Measurements from ENCODE around the gene PALD1.

Gene PALD1

DNA sequence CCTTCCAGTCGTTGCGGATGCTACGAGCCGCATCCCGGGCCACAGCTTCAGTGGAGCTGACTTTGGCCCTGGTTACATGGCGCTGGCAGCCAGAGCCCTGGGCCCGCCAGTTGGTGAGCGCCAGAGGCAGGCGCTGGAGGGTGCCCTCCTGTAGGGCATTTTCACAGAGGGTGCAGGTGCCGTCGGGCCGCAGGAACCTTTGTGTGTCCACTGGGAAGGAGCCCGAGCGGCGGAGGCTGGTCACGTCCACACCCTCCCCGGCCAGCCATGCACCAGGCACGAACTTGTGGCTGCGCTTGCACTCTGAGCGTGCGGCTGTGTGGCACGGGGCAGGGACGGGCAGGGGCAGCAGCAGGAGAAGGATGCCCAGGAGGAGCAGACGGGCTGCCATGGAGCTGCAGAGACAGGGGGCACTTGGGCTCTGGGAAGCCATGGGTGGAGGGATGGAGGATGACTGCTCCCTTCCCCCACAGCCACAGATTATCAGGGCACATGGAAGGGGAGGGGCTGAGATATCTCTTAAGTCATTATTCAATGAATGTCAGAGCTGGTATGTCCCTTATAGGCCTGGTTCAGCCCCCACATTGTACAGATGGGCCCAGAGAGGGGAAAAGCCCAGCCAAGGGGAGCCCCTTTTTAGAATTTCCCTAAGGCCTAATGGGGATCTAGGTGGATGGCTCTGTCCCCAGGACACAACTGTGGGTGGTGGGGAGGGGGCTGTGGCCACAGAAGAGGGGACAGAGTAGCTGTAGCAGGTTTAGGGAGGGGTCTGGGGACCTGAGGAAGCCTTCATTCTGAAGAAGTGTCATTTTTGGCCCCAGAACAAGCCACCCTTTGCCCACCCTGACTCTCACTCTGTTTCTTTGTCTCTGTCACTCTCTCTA is 122.2 kb downstream of the PALD1 start:
- Histone ChIP-seq H3K9ac (no peak overlapping the region), H3K4me1 (ENCODE audit: low read depth, poor library complexity, severe bottlenecking) (no peaks in the 10 kb centered on the region), H4K20me1 (ENCODE audit: insufficient read depth) (no peaks in the 10 kb centered on the region), H3K27me3 (ENCODE audit: insufficient read depth, low read depth) (no peaks in the 10 kb centered on the region), H2AFZ (ENCODE audit: low read depth) (no peak overlapping the region), H3K4me2 (no peak overlapping the region), H3K27ac (no peak overlapping the region), H3K79me2 (ENCODE audit: insufficient read depth, low read depth) (no peaks in the 10 kb centered on the region), H3K4me3 (IDR thresholded peaks at IDR 0.05; ENCODE audit: insufficient read depth, low read depth, low read length) (no peak overlapping the region), H3K36me3 (ENCODE audit: insufficient read depth) (no peaks in the 10 kb centered on the region)
- TF ChIP-seq CTCF (conservative IDR thresholded peaks at IDR 0.05; ENCODE audit: low read depth, low read length): no peak

DNA sequence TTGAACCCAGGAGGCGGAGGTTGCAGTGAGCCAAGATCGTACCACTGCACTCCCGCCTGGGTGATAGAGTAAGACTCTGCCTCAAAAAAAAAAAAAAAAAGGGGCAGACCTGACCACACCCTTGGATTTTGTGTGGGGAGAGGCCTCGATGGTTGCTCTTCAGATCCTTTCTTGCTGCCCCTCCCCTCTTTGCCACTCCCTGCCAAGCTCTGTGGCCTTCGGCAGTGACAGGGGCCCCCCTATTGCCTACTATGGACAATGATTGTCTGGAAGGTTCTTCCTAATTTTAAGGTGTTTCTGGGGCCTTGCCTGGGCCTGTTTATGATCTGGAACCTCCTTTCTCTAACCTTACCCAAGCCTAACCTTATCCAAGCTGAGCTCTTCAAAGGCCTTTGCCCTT is 123.2 kb downstream of the PALD1 start:
- TF ChIP-seq CTCF (conservative IDR thresholded peaks at IDR 0.05; ENCODE audit: low read depth, low read length): no peak
- H3K36me3 ChIP-seq (ENCODE audit: insufficient read depth): no peaks in the 10 kb centered on the region
- H3K4me1 ChIP-seq (ENCODE audit: low read depth, poor library complexity, severe bottlenecking): no peaks in the 10 kb centered on the region
- H4K20me1 ChIP-seq (ENCODE audit: insufficient read depth): no peaks in the 10 kb centered on the region
- H2AFZ ChIP-seq (ENCODE audit: low read depth): no peak overlapping the region
- H3K27ac ChIP-seq: no peak overlapping the region
- no peak overlapping the region for H3K4me3 ChIP-seq (IDR thresholded peaks at IDR 0.05; ENCODE audit: insufficient read depth, low read depth, low read length)
- no peaks in the 10 kb centered on the region for H3K27me3 ChIP-seq (ENCODE audit: insufficient read depth, low read depth)
- H3K79me2 ChIP-seq (ENCODE audit: insufficient read depth, low read depth): no peaks in the 10 kb centered on the region
- H3K4me2 ChIP-seq: no peak overlapping the region
- no peak overlapping the region for H3K9ac ChIP-seq

- Histone ChIP-seq H3K27me3 (ENCODE audit: insufficient read depth, low read depth) (no peaks in the 10 kb centered on the region), H3K27ac (no peak within 1 kb of the TSS), H2AFZ (ENCODE audit: low read depth) (no peak within 1 kb of the TSS), H3K4me2 (no peak within 1 kb of the TSS), H3K4me3 (IDR thresholded peaks at IDR 0.05; ENCODE audit: insufficient read depth, low read depth, low read length) (no peak within 1 kb of the TSS), H3K79me2 (ENCODE audit: insufficient read depth, low read depth) (no peaks in the 10 kb centered on the region), H3K36me3 (ENCODE audit: insufficient read depth) (no peaks in the 10 kb centered on the region), H3K4me1 (ENCODE audit: low read depth, poor library complexity, severe bottlenecking) (no peaks in the 10 kb centered on the region), H4K20me1 (ENCODE audit: insufficient read depth) (no peaks in the 10 kb centered on the region), H3K9ac (no peak within 1 kb of the TSS)
- TF ChIP-seq CTCF (conservative IDR thresholded peaks at IDR 0.05; ENCODE audit: low read depth, low read length): no peak
Observed at GRCh38 chr10:70602665-70603448, 124.3 kb downstream of the PALD1 start, which contains the start of gene PRF1. Gene PRF1 (minus strand): TSS chr10:70602741. CDS start chr10:70600902, 1,839 bp downstream.

- no peak for TF ChIP-seq CTCF (conservative IDR thresholded peaks at IDR 0.05; ENCODE audit: low read depth, low read length)
- Histone ChIP-seq H3K79me2 (ENCODE audit: insufficient read depth, low read depth) (no peaks in the 10 kb centered on the region), H3K9ac (no peak overlapping the region), H3K27me3 (ENCODE audit: insufficient read depth, low read depth) (no peaks in the 10 kb centered on the region), H3K4me3 (IDR thresholded peaks at IDR 0.05; ENCODE audit: insufficient read depth, low read depth, low read length) (no peak overlapping the region), H3K4me2 (no peak overlapping the region), H3K4me1 (ENCODE audit: low read depth, poor library complexity, severe bottlenecking) (no peaks in the 10 kb centered on the region), H4K20me1 (ENCODE audit: insufficient read depth) (no peaks in the 10 kb centered on the region), H3K27ac (no peak overlapping the region), H2AFZ (ENCODE audit: low read depth) (no peak overlapping the region), H3K36me3 (ENCODE audit: insufficient read depth) (no peaks in the 10 kb centered on the region)
Observed at GRCh38 chr10:70603449-70603801, 124.9 kb downstream of the PALD1 start.

Data from KMS-11 (cell line).